ENCODE data around the gene RASGEF1B. TPM values are rescaled to one million over a fixed set of nuclear protein-coding genes. Genes with fewer than 3 reads are reported as not detected.

Gene RASGEF1B
- total RNA-seq, 2 experiments from 2014 or later: 5.7 to 12.6 TPM

GRCh38 chr4:81440949-81441348 lies 30.8 kb downstream of the RASGEF1B start:
- Histone ChIP-seq H3K79me2 (ENCODE audit: insufficient read depth, low read depth, low read length) (no peaks in the 10 kb centered on the region), H3K27ac (ENCODE audit: low read depth, low read length, poor library complexity, severe bottlenecking) (no peak overlapping the region), H3K4me1 (ENCODE audit: insufficient read depth, low read length, poor library complexity, severe bottlenecking) (no peaks in the 10 kb centered on the region), H3K9me2 (ENCODE audit: insufficient read depth, low read length) (no peaks in the 10 kb centered on the region), H3K9me3 (ENCODE audit: low read length) (peaks cover 10% of the 10 kb centered on the region), H4K20me1 (ENCODE audit: insufficient read depth, low read length) (no peaks in the 10 kb centered on the region), H3K4me2 (ENCODE audit: low read length) (no peak overlapping the region), H3K4me3 (ENCODE audit: low read depth, low read length, poor library complexity, severe bottlenecking) (no peak overlapping the region), H2AFZ (ENCODE audit: low read length) (no peak overlapping the region), H3K36me3 (ENCODE audit: insufficient read depth, low read length) (peaks cover 80% of the 10 kb centered on the region)
- TF ChIP-seq EZH2phosphoT487 (IDR thresholded peaks at IDR 0.05; ENCODE audit: borderline replicate concordance, low read depth, low read length): no peak
- TF ChIP-seq CTCF (conservative IDR thresholded peaks at IDR 0.05; ENCODE audit: low read length): no peak
- no TSS peak for BruUV-seq (replicated peaks)
- intact Hi-C loops (cut with micrococcal nuclease; ENCODE audit: unreplicated experiment): no loop called here
- ChIA-PET POLR2A (interaction anchor here (1.0 kb wide), 1 partner anchor 29 kb away, joined by 3 read pairs; no protein-coding TSS in a partner anchor), CTCF (ENCODE audit: unreplicated experiment) (no interaction called here)
- DNase-seq (ENCODE audit: low spot score): no peak

- POLR2A ChIA-PET: interaction anchor here (1.1 to 1.5 kb wide), 3 partner anchors 9 to 77 kb away, joined by 3 to 4 read pairs (median 3); no protein-coding TSS in a partner anchor
- intact Hi-C loops (cut with micrococcal nuclease; ENCODE audit: unreplicated experiment): no loop called here
- CTCF ChIA-PET (ENCODE audit: unreplicated experiment): no interaction called here
- Histone ChIP-seq H3K4me1 (ENCODE audit: insufficient read depth, low read length, poor library complexity, severe bottlenecking) (no peaks in the 10 kb centered on the region), H3K79me2 (ENCODE audit: insufficient read depth, low read depth, low read length) (no peaks in the 10 kb centered on the region), H3K4me2 (ENCODE audit: low read length) (no peak overlapping the region), H4K20me1 (ENCODE audit: insufficient read depth, low read length) (no peaks in the 10 kb centered on the region), H2AFZ (ENCODE audit: low read length) (no peak overlapping the region), H3K9me3 (ENCODE audit: low read length) (no peaks in the 10 kb centered on the region), H3K9me2 (ENCODE audit: insufficient read depth, low read length) (no peaks in the 10 kb centered on the region), H3K36me3 (ENCODE audit: insufficient read depth, low read length) (peaks cover 63% of the 10 kb centered on the region), H3K4me3 (ENCODE audit: low read depth, low read length, poor library complexity, severe bottlenecking) (no peak overlapping the region), H3K27ac (ENCODE audit: low read depth, low read length, poor library complexity, severe bottlenecking) (no peak overlapping the region)
- TF ChIP-seq CTCF (conservative IDR thresholded peaks at IDR 0.05; ENCODE audit: low read length): no peak
- TF ChIP-seq EZH2phosphoT487 (IDR thresholded peaks at IDR 0.05; ENCODE audit: borderline replicate concordance, low read depth, low read length): no peak
- no peak for DNase-seq (ENCODE audit: low spot score)
- BruUV-seq (replicated peaks): no TSS peak
These were observed 34.6 kb downstream of the RASGEF1B start for GRCh38 chr4:81436941-81437574.

- CTCF ChIA-PET (ENCODE audit: unreplicated experiment): no interaction called here
These were observed 35.6 kb downstream of the RASGEF1B start for GRCh38 chr4:81436096-81436495.

More at GRCh38 chr4:81436096-81436495, 35.6 kb downstream of the RASGEF1B start:
- H3K4me1 ChIP-seq (ENCODE audit: insufficient read depth, low read length, poor library complexity, severe bottlenecking): no peaks in the 10 kb centered on the region
- BruUV-seq (replicated peaks): no TSS peak
- peaks cover 64% of the 10 kb centered on the region for H3K36me3 ChIP-seq (ENCODE audit: insufficient read depth, low read length)
- no peak for TF ChIP-seq CTCF (conservative IDR thresholded peaks at IDR 0.05; ENCODE audit: low read length)
- TF ChIP-seq EZH2phosphoT487 (IDR thresholded peaks at IDR 0.05; ENCODE audit: borderline replicate concordance, low read depth, low read length): no peak
- H3K9me2 ChIP-seq (ENCODE audit: insufficient read depth, low read length): no peaks in the 10 kb centered on the region
- no peaks in the 10 kb centered on the region for H4K20me1 ChIP-seq (ENCODE audit: insufficient read depth, low read length)
- no peak overlapping the region for H3K4me2 ChIP-seq (ENCODE audit: low read length)
- H3K4me3 ChIP-seq (ENCODE audit: low read depth, low read length, poor library complexity, severe bottlenecking): no peak overlapping the region
- no peaks in the 10 kb centered on the region for H3K9me3 ChIP-seq (ENCODE audit: low read length)
- H2AFZ ChIP-seq (ENCODE audit: low read length): no peak overlapping the region
- no peaks in the 10 kb centered on the region for H3K79me2 ChIP-seq (ENCODE audit: insufficient read depth, low read depth, low read length)
- intact Hi-C loops (cut with micrococcal nuclease; ENCODE audit: unreplicated experiment): no loop called here
- POLR2A ChIA-PET: interaction anchor here (1.1 to 1.4 kb wide), 2 partner anchors 8 to 78 kb away, joined by 3 read pairs; no protein-coding TSS in a partner anchor
- no peak overlapping the region for H3K27ac ChIP-seq (ENCODE audit: low read depth, low read length, poor library complexity, severe bottlenecking)
- no peak for DNase-seq (ENCODE audit: low spot score)

Data from OCI-LY7 (cell line).